Neural cell (in vitro differentiated cells): Measurements from ENCODE around the gene NOTCH2NLA.
"Not testable (repeated sequence)": the region's sequence is repeated elsewhere in the genome, so short reads cannot be mapped to it uniquely, and the experiment has no call there.

Experiments used
- CTCF ChIP-seq: fragments of 450-650 bp; IDR thresholded peaks from 2 replicates; pipeline ENCODE4 v1.5.1; 2014; ENCODE audit warnings: antibody characterized with exemption, mild to moderate bottlenecking, moderate library complexity; ENCODE audit not compliant: poor library complexity, severe bottlenecking
- EP300 ChIP-seq: fragments of 450-650 bp; conservative IDR thresholded peaks from 2 replicates; pipeline ENCODE4 v1.6.1; 2014; ENCODE audit warnings: antibody characterized with exemption, mild to moderate bottlenecking, moderate library complexity; ENCODE audit not compliant: poor library complexity, severe bottlenecking
- EZH2 ChIP-seq: fragments of 200-600, 300-800 bp; shearing (Covaris generic), sonication (generic); IDR thresholded peaks from 2 replicates; pipeline ENCODE4 v1.6.1; 2014; ENCODE audit warnings: antibody characterized with exemption, low read length, borderline replicate concordance, mild to moderate bottlenecking; ENCODE audit not compliant: insufficient read depth, poor library complexity, severe bottlenecking
- MXI1 ChIP-seq: fragments of 450-650 bp; conservative IDR thresholded peaks from 2 replicates; pipeline ENCODE4 v1.6.1; 2014; ENCODE audit warnings: antibody characterized with exemption, mild to moderate bottlenecking; ENCODE audit not compliant: poor library complexity, severe bottlenecking
- POLR2AphosphoS5 ChIP-seq: IDR thresholded peaks from 2 replicates; pipeline ENCODE4 v1.6.1; 2012
- RAD21 ChIP-seq: fragments of 450-650 bp; conservative IDR thresholded peaks from 2 replicates; pipeline ENCODE4 v1.6.1; 2014; ENCODE audit warnings: antibody characterized with exemption, mild to moderate bottlenecking, moderate library complexity
- REST ChIP-seq: IDR thresholded peaks from 2 replicates; pipeline ENCODE4 v1.6.1; 2012; ENCODE audit warnings: borderline replicate concordance
- SMC3 ChIP-seq: fragments of 450-650 bp; conservative IDR thresholded peaks from 2 replicates; pipeline ENCODE4 v1.6.1; 2014; ENCODE audit warnings: antibody characterized with exemption, mild to moderate bottlenecking, moderate library complexity; ENCODE audit not compliant: poor library complexity
- TAF1 ChIP-seq: IDR thresholded peaks from 2 replicates; pipeline ENCODE4 v1.6.1; 2012; ENCODE audit warnings: low read depth

- TF ChIP-seq EZH2, CTCF, RAD21, REST, POLR2AphosphoS5, EP300, MXI1, TAF1, SMC3: not testable (repeated sequence)
Observed at GRCh38 chr1:146271977-146272376, 43.2 kb upstream of the NOTCH2NLA start.
